KG1 (cell line): Measurements from ENCODE around the gene CIROP.

Experiments
- DNase-seq: peaks from one replicate; lab custom pipeline; 2025; lab: John Stamatoyannopoulos, UW

Gene CIROP, protein sequence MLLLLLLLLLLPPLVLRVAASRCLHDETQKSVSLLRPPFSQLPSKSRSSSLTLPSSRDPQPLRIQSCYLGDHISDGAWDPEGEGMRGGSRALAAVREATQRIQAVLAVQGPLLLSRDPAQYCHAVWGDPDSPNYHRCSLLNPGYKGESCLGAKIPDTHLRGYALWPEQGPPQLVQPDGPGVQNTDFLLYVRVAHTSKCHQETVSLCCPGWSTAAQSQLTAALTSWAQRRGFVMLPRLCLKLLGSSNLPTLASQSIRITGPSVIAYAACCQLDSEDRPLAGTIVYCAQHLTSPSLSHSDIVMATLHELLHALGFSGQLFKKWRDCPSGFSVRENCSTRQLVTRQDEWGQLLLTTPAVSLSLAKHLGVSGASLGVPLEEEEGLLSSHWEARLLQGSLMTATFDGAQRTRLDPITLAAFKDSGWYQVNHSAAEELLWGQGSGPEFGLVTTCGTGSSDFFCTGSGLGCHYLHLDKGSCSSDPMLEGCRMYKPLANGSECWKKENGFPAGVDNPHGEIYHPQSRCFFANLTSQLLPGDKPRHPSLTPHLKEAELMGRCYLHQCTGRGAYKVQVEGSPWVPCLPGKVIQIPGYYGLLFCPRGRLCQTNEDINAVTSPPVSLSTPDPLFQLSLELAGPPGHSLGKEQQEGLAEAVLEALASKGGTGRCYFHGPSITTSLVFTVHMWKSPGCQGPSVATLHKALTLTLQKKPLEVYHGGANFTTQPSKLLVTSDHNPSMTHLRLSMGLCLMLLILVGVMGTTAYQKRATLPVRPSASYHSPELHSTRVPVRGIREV

DNA sequence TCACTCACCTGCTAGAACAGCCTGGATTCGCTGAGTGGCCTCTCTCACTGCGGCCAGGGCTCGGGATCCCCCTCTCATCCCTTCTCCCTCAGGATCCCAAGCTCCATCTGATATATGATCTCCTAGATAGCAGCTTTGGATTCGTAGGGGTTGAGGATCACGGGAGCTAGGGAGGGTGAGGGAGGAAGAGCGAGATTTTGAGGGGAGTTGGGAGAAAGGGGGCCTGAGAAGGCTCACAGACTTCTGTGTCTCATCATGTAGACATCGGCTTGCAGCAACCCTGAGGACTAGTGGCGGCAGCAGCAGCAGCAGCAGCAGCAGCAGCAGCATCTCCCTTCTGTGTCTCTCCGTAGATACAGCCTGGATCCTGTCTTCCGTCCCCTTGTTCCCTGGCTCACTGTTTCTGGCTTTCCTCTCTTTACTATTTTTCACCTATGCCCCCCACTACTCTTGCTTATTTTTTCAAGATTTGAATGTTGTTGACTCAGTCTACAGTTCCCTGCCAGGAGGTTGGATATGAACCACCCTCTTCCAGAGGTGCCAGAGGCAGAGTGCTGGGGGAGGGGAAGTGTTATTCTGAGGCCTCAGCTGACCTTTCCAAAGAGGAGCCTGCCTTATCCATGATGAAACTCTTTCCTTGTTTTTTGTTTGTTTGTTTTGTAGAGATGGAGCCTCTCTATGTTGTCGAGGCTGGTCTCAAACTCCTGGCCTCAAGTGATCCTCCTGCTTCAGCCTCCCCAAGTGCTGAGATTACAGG lies at the start of gene CIROP:
Gene CIROP, minus strand, starts transcription at position 399 of the 757 bp plus-strand sequence. Its CDS starts 69 bp downstream, at position 330.
- DNase-seq = no peak

DNA sequence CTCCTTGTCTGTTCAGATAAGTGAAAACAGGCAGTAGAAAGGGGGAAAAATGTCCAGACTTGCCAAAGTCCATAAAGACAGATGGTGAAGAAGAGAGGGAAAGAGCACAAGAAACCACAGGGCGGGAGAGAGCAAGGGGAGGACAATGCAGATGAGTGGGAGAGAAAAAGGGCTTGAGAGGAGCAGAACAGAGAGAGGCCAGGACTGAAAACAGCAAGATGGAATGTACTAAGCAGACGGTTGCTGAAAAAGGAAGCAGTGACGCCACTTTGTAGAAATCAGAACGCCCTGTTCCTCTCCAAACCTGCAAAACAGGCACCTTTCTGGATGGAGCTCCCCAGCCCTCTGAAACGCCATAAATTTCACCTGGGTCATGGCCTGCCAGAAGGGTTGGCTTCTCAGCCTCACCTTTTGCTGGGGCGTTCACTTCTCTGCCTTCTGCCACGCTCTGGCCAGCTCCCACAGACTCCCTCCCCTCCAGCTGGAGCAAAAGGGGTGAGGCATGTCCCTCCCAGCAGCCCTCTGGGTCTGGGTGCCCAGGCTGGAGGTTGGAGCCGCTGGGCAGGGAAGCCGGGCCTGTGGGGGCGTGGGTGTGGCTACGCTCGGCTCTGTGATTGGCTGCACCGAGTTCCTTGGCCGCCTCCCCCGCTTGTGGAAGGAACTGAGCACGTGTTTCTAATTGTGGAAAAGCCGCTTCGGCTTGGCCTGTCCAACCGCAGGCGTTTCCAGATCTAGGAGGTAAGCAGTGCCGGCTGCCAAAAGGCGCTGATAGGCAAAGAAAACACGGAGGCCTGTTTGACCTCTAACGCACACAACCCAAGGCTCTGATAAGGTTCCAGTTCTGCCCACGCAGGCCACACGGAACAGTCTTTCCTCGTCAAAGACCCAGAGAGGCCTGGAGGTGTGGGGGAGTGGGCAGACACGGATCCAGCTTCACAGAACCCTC lies 49.3 kb upstream of the CIROP start:
- no peak for DNase-seq

DNA sequence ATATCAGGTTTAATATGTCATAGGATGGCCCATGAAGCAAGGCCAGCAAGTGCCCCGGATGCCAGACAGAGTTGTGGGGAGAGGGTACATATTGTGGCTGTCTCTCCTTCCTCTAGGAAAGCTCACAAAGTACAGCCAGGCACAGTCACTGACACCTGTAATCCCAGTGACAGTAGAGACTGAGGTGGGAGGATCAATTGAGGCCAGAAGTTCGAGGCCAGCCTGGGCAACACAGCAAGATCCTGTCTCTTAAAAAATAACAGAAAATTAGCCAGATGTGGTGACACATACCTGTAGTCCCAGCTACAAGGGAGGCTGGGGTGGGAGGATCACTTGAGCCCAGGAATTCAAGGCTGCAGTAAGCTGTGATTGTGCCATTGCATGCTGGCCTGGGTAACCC lies 46.6 kb upstream of the CIROP start:
- no peak for DNase-seq

DNA sequence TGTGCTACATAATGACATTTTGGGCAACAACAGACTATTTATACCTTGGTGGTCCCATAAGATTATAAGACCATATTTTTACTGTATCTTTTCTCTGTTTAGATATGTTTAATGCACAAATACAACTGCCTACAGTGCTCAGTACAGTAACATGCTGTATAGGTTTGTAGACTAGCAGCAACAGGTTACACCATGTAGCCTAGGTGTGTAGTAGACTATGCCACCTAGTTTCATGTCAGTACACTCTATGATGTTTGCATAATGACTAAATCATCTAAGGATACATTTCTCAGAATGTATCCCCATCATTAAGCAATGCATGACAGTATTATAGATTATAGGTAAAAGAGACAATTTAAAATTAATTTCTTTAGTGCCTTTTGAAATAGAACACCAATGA lies 45.0 kb upstream of the CIROP start:
- DNase-seq = no peak

DNA sequence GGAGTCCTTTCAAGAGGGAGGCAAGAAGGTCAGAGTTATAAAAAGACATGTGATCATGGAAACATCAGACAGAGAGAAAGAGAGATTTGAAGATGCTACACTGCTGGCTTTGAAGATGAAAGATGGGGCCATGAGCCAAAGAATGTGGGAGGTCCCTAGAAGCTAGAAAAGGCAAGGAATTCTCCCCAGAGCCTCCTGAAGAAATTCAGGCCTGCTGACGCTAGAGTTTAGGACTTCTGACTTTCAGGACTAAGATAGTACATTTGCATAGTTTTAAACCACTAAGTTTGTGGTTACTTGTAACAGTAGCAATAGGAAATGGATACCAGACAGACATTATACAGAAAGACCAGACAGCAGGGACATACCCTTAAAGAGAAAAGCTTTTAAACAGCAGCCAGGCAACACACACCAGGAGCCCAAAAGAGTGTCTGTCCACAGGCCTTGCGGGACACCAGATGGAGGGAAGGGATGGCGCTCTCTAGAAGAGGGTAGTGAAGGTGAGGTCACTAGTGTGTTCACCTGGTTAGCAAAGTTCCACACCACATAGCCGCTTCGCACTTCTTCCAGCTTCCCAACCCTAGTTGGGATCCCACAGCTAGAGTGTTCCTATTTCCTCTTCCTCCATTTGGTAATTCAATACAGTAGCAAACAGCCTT lies 43.9 kb upstream of the CIROP start:
- no peak for DNase-seq

DNA sequence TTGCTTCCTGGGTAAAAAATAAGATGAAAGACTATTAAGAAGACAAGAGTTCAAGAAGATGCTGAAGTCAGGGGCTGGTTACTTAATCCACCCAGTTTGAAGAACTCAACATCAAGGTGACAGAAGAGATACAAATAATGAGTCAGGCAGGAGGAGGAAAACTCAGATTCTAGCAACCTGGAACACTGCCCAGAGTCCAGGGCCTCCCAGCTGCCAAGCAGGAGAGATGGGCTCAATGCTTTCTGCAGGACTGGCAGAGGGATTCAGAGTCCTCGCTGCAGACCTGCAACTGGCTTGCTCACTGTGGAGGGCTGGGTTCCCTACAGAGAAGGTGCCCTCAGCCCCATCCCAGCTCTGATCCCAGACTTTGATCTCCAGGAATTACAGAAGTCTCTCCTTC lies 42.9 kb upstream of the CIROP start:
- no peak for DNase-seq

DNA sequence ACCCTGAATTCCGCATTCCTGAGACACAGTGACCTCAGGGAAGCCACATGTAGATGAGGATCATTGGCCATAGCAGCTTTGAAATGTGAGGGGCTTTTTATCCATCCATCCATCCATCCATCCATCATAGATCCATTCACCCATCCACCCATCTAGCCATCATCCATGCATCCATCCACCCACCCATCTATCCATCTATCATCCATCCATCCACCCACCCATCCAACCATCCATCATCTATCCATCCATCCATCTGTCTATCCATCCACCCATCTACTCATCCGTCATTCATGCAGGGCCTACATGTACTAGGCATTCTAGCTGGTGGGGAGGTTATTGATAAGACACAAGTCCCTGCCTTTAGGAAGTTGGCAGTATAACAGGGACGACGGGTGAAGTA lies 42.2 kb upstream of the CIROP start:
- no peak for DNase-seq

DNA sequence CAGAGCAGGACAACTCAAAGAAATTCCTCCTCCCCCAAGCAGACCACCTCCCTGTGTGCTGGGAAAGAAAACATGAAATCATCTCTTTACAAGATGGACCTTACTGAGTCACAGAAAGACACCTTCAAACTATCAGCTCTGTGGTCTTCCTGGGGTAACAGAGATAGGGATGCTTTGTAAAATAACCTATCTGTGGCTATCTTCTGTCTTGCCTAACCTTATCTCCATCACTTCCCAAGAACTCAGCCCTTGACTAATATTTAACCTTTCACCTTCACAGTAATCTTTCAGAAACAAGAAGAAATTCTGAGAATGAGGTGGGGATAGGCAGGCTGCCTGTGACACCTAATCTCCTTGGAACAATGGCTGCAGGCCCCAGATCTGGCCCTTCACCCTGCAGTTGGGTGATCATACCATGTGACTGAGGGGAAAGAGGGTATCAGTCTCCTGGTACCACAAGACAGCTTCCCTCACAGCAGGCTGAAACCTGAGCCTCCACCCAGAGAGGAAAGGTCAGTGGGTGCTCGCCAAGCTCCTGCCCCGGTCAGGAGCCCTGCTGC lies 41.6 kb upstream of the CIROP start:
- no peak for DNase-seq

DNA sequence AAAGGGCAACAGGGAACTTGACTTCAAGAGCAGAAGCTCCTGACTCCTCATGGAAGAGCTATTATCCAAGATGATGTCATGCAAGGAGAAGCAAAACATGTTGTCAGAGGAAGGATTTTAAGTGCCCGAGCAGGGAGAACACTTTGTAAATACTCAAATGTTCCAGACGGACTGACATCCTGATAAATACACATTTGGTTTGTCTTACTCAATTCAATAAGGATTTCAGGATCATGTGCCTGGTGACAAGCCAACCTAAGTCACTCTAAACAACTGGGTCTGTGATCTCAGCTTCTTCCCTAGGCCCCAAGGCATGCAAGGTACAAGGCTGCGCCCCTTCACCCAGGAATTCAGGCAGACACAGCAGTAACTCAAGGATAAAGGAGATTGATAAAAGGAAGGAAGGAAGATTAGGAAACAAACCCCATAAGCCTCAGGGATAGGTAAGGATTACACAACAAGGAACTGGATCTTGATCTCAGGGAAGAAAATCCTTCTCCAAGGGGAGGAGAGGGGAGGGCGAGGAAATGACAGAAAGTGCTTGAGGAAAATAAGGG lies 41.1 kb upstream of the CIROP start:
- DNase-seq = no peak

DNA sequence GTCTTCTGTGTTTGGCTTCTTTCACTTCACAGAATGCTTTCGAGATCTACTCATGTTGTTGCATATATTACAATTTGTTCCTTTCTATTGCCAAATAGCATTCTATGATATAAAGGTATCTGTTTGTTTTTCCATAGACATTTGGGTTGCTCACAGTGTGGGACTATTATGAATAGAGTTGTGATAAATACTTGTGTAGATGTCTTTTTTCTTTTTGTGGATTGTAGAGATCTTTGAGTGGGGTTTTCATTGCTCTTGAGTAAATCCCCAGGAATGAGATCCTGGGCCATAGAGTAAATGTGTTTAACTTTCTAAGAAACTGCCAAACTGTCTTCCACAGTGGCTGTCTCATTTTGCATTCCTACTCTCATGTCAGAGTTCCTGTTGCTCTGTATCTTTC lies 39.1 kb upstream of the CIROP start:
- no peak for DNase-seq

DNA sequence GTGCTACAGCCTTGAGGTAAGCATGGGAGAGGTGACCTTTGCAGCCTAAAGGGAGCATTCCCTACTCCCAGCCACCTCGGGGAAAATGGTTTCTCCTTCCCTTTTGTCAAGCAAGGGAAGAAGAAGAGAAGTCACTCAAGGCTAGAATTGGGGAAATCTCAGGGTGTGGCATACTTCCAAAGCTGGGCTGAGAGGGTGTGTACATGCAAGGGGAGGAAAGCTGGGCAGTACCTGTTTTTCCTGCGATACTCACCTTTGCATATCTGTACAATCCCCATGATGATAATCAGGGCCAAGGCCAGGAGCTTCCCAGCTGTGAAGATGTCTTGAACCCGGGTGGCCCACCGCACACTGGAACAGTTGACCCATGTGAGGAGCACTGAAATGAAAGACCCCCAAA lies 38.0 kb upstream of the CIROP start:
- no peak for DNase-seq

DNA sequence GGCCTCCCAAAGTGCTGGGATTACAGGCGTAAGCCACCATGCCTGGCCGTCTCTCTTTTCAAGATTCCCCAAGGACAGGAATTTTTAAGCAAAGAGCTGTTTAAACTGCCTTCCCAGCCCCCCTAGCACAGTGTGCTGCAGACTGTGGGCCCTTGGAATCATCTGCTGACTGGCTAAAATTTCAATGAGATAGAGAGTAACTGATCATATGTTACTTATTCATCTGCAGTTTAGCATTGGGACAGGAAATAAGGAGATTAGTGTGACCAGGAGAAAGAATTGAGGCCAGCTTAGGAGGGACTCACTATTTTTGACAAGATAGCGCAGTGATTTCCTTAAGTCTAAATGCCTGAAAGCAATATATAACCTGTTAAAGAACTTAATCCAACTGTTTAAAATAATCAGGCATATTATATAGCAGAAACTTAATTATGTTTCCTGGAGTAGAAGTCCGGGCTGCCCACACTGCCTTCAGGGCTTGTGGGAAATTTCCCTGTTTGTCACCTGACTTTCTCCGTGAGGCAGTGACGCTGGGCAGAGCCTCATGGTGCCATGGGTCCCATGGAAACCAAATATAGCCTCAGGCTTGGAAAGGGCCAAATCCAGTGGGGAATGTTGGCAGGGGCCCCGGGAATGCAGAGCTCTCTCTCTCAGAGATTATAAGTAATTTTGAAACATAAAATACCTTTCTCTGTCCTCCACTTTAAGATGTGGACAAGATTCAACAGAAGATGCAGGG lies 37.1 kb upstream of the CIROP start:
- no peak for DNase-seq

DNA sequence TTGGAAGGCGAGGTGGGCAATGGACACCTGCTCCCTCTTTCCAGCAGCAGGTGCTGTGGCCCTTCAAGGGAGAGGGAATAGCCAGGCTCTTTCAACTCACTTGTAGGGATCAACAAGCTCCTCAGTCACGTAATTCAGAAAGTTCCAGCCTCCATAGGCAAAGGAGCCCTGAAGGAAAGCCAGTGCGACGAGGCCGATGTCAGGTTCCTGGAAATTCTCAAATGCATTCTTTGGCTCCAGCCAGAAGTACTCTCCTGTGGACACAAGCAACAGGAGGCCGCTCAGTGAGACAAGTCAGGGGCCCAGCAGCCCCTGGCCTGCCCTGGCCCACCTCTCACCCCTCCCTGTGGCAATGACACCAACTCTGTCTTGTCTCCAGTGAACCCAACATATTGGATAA lies 35.6 kb upstream of the CIROP start:
- DNase-seq = no peak

DNA sequence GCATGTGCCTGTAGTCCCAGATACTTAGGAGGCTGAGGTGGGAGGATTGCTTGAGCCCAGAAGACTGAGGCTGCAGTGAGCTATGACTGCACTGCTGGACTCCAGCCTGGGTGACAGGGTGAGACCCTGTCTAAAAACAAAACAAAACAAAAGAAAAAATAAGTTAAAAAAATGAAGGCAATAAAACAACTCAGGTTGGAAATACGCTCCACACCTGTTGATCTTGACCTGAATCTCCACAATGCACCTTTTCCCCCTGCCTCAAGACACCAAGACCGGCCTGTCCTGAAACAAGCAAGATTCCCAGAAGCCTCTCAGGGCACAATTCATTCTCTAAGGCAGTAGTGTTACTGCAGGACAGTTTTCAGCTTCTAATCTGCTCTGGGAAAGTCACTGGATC lies 35.1 kb upstream of the CIROP start:
- DNase-seq = no peak

DNA sequence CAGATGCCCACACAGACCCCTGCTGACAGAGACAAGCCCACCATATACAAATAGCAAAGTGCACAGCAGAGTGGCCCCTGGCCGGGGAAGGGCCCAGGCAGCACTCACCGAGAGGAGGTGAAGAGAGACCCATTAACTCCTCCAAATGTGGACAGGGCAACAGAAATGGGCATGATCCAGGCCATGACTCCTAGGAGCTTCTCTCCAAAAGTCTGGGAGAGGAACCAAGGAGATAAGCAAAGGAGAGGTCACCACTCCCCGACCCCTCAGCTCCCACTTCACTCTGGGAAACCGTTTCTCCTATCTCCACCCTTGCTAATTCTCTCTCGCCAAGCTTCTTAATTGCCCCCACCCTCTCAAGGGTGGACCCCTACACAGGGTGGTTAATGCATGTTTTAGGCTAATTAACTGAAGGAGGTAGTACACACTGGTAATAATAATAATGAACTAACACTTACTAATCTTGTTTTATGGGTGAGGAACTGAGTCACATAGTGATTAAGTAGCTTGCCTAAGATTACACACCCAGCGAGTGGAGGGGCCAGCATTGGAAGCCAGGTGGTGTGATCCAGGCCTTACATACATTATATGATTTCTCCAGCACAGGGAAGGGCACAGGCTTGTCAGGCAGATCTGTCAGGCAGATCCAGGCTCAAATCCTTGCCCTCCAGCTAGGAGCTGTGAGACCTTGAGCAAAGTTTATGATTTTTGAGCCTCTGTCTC lies 33.2 kb upstream of the CIROP start:
- DNase-seq = no peak

DNA sequence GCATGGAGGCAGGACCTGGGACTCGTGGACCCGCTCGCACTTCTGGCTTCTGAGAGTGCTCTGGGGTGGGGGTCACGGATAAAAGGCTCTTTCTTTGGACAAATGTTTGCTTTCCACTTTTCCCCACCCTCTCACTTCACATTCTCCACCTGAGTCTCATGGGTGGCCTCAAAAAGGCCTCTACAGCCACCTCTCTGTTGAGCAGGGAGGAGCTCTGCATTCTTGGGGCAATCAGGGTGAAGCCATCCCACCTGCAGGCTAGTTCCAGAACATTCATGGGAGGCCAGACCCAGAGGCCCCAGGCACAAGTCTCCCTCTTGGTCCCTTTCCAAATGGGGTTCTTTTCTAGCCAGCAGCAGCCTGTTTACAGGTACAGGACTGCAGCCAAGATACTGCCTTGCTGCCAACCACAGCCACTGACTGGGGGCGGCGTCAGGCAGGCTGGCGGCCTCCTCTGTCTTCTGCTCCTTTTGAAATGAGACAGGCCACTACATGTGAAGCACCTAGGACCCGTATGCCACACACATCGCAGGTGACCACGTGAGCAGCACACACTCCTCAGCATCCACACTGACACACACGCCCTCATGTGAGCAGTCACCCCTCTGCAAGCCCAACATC lies 32.5 kb upstream of the CIROP start:
- DNase-seq = no peak

DNA sequence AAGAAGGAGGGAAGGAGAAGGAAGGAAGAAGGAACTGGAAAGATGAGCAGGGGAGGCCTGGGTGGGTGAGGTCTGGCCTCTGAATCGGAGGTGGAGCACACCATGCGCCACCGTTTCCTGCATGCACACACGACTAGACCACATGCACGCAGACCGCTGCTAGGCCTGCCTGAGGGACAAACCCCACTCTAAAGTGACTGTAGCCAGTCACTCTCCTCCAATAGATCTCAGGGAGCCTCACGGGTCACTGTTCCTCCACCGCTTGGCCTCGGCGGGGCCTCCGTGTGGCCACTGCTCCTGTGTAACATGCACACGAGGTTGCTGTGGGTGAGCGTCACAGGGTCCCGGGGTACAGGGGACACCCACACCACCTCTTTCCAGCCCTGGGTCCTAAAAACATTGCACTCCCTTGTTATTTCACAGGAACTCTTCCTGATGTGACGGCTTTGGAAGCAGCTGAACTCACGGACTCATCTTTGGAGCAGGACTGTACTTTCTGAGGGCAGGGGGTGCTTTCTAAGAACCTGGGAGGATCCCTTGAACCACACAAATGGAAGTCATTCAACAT lies 31.9 kb upstream of the CIROP start:
- no peak for DNase-seq

DNA sequence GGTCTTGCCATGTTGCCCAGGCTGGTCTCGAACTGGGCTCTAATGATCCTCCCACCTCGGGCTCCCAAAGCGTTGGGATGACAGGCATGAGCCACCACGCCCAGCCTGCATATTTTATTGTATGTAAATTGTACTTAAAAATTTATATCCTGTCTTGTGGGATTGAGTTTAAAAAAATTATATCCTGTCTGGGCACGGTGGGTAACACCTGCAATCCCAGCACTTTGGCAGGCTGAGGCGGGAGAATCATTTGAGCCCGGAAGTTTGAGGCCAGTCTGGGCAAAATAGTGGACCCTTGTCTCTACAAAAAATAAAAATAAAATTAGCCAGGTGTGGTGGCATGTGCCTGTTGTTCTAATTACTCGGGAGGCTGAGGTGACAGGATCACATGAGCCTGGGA lies 28.2 kb upstream of the CIROP start:
- DNase-seq = no peak
